Measurements from ENCODE around the gene GXYLT2.

The GXYLT2 gene

DNA sequence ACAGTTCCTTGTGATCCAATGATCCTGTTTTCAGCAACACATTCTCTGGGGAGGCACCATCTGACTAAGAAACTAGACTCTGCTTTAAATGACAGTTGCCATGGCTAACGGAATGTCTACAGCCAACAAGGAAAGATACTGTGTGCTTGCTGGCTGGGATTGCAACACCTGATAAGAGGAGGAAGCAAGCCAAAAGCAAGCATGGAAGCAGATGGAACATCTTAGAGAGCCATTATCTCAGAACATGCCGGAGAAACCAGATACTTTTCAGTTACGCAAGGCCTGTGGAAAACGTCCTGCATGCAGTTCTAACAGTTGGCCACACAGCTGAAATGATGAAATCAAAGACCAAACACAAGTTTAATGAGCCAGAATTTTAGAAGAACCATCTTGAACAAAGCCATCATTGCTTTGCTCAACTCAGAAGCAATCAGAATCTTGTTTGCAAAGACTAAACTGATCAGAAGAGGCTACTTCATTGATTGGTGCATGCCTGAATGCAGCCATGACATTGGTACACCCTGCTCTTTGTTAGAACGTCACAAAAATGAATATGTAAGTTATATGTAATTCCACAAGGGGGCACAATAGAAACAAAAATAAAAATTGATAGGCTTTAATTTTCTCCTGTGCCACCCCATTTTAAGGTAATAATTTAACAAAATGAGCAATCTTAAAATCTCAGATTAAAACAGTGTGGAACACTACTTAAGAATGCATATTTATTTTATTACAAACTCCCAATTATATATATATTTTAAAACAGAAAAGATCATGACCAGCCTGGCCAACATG is 50.8 kb downstream of the GXYLT2 start:
- DNase-seq = peak in 3 of 5 experiments; percentile 6 to 71 (median 37)

DNA sequence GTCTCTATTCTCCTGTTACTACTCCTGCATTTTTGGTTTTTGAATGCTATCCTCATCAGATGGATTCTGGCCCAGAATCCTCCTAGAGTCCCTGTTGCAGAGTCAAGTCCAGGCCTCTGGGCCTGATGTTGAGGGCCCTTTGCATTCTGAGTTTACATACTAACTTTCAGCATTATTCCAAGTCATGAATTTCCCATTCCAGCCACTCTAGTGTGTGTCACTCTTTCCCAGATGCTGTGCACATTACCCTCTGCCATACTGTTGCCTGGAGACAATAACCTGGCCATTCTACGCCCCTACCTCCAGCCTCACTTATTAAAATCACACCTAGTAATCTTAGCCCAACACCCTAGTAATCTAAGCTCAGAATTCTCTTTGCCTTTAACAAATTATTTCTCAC is 53.4 kb downstream of the GXYLT2 start:
- DNase-seq = no peak

DNA sequence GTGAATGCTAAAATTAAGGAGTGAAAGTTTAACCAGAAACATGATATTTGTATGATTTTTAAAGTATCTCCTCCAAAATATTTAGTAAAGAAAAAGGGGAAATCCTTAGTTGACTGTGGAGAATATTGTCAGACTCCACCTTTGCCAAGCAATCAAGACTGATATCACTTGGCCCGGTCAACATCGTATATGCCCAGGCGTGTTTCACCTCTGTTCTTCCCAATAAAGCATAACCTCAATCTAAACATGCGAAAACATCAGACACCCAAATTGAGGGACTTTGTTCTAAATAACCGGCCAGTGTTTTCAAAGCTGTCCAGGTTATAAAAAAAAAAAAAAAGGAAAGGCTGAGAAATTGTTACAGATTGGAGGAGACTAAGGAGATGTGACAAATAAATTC is 54.6 kb downstream of the GXYLT2 start:
- no peak for DNase-seq

DNA sequence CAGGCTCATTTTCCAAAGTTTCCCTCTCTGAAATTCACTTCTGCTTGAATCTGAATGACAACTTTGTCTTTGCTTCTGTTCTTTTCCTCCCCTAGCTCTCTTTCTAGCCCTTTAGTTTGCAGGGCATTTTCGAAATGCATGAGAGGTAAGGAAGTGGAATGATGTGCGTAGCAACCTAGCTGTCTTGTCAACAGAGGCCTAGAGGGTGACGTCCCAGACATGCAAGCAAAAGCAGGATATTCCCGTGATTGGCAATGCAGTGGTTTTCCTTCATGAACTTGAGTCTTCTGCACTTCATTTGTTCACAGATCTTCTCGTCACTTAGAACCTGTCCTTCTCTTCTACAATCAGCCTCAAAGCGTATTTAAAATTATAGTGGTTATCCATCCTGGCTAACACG is 56.9 kb downstream of the GXYLT2 start:
- no peak for DNase-seq

DNA sequence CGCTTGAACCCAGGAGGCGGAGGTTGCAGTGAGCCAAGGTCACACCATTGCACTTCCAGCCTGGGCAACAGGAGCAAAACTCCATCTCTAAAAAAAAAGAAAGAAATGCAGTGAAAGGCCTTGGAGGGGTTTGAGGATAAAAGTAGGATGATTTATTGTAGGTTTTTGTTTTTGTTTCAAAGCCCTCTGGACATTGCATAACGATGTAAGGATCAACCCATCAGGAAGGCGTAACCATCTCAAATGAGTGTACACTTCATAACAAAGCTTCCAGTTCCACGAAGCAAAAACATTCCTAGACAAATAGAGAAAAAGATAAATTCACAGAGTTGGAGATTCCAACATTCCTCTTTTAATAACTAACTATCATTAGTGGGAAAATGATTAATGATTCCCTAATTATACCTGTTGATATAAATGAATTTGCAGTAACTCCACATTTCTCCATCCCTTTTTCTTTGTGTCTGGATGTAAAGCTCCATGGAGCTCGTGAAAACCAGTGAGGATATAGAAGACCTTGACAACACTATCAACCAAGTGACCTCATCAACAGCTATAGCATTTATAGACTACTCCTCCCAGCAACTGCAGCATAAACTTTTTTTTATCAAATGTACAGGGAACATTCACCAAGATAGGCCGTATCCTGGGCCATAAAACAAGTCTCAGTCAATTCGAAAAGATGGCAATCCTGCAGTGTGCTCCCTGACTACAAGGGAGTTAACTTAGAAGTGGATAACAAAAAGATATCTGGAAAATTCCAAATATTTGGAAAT is 60.1 kb downstream of the GXYLT2 start:
- DNase-seq = no peak

DNA sequence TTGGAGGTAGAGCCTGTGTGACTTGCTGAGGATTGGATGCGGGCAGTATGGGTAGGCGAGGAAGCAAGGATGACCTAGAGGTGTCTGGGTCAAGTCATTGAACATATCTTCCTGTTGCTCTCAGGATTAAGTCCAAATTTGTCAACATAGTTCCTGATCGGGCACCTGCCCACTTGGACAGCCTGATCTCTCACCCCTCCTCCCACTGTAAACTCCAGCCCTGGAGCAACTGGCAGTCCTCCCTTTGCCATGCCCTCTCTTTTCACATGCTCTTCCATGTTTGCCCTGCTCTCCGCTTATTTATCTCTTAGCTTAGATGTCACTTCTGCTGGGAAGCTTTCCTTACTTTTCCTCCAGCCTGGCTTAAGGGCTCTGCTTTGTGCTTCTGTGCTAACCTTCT is 61.2 kb downstream of the GXYLT2 start:
- no peak for DNase-seq

DNA sequence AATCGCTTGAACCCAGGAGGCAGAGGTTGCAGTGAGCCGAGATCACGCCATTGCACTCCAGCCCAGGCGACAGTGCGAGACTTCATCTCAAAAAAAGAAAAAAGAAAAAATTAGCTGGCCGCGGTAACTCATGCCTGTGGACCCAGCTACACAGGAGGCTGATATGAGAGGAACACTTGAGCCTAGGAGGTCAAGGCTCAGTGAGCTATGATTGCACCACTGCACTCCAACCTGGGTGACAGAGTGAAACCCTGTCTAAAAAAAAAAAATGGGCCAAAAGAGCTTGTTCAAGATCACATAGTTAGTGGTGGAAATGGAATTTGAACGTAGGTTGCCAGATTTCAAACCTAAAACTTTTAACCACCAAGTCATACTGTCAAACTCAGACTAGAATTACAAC is 62.5 kb downstream of the GXYLT2 start:
- DNase-seq = no peak

DNA sequence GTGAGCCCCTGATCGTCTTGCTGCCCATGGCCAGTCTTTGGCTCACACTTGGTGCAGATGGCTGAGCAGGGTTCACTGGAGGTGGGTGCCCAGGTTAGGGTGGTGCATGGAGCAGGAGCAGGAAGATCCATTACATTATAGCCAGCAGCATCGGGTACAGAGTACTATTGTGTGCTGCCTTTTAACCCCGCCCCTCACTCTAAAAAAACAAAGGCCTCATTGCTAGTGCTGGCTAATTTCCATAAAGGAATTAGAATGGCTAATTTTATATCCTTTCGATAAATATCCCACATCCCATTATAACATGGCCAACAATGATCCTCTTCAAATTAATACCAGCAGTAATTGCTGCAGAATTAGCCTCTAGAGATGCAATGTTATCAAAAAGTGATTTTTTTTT is 63.0 kb downstream of the GXYLT2 start:
- DNase-seq = no peak

DNA sequence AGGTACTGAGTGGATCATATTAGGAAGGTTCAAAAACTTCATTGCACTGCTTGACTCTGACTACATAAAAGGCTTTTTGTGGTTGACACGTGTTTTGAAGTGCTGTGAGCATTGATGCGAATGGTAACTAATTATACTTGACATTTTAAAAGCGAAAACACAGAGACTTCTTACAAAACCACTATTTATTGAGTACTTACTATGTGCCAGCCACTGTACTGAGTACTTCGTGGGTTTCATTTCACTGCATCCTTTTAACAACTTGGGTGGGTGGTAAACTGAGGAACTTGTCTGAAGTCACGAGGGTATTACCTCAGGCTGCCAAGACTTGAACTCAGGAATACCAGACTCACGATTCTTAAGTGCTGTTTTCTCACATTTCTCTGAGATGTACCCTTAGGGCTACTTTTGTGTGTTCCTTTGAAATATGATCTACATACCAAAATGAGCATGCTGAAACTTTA is 63.4 kb downstream of the GXYLT2 start:
- DNase-seq = peak in 1 of 5 experiments; percentile 47

DNA sequence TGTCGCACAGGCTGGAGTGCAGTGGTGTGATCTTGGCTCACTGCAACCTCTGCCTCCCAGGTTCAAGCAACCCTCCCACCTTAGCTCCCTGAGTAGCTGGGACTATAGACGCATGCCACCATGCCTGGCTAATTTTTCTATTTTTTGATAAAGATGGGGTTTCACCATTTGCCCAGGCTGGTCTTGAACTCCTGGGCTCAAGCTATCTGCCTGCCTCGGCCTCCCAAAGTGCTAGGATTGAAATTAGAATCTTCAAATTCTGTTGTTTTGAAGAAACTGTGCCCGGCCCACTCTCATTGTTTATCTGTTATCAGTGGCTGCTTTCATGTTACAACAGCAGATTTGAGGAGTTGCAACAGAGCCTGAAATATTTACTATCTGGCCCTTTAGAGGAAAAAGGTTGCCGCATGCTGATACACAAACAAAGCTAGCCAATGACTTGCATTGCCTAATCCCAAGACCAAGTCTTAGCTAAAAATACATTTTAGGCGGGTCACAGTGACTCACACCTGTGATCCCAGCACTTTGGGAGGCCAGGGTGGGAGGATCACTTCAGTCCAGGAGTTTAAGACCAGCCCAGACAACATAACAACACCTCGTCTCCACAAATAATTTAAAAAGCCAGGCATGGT is 65.6 kb downstream of the GXYLT2 start:
- no peak for DNase-seq

DNA sequence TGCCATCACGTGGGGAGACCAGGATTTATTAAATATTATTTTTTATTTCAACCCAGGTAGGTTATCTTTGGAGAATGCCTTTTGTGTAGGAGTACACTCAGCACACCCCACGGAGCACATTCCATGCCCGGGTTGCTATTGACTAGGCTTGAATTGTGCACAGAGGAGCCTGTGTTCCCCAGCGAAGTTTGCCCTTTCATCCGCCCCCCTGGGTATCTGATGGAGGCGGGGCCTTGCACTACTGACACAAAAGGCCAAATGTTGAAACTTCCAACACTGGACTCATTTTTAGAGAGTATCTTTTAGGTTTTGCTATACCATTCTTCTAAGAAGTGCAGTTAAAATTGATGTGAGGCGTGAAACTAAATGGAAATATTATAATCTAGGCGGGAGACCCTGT is 69.5 kb downstream of the GXYLT2 start:
- DNase-seq = no peak

DNA sequence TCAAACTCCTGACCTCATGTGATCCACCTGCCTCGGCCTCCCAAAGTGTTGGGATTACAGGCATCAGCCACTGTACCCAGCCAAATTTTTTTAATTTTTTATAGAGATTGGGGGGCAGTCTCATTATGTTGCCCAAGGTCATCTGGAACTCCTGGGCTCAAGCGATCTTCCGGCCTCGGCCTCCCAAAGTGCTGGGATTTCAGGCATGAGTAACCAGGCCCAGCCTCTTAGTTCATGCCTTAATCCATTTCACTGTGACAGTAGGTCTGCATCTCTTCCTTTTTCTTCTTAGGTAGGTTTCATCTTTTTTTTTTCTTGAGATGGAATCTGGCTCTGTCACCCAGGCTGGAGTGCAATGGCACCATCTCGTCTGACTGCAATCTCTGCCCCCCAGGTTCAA is 71.5 kb downstream of the GXYLT2 start:
- DNase-seq = no peak

DNA sequence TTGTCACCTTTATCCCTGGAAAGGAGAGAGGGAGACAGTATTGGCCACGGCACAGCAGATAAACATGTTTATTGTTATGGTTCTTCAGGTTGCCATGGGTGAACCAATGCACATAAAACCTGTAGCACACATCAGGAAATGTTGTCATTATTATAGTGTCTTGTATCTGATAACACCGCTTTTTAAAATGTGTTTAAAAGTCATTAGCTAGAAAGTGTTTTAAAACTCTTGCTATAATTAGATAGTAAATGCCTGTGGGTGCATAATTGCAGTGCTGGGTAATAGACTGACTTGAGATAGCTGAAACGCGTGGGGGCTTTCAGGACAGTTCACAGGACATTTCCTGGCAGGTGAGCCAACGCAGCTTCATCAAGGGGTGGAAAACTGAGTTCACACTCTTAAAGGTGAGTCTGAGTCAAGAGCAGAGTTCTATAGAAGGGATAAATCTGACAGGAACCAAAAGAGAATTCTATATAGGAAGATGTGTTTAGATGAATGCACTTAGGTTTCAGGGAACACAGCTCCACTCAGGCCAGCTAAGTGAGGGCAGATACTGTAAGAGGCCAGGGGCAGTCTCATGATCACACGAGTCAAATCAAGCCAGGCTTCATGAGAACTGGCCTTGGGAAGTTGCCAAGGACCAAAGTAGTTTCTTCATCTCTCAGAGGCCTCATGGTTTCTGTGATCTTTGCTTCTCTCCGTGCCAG is 73.1 kb downstream of the GXYLT2 start:
- peak in 2 of 5 experiments; percentile 13 to 48 for DNase-seq

DNA sequence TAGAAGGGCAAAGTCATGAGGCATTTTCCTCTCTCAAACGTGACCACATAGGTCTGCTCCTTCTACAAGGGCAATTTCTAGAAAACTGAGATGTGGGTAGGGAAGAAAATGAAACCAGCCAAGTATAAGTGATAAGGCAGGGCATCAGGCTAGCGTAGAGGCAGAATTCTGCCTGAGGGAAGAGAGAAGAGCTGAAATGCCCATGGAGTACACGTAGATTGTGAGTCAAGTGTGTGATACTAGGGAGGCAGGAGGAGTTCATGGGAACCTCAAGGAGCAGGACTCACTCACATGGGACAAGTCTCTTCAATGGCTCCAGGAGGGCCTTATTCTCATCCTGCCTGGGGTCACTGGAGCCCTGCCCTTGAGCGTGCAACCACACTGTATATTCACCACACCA is 73.9 kb downstream of the GXYLT2 start:
- peak in 1 of 5 experiments; percentile 30 for DNase-seq

DNA sequence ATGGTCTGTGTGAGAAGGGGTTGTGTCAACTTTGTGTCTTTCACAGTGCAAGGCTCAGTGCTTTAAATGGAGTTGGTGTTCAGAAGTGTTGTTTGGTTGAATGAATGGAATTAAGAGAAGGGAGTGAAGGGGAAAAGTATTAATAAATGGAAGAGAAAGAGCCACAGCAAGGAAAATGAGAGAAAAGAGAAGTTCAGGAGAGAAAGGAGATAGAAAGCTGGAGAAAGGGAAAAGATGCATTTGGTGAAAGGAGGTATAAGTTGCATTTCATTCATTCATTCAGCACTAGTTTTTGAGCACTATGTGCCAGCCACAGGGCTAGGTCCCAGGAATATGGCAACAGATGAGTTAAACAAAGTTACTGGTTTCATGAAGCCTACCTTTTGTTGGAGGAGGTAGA is 74.5 kb downstream of the GXYLT2 start:
- no peak for DNase-seq

DNA sequence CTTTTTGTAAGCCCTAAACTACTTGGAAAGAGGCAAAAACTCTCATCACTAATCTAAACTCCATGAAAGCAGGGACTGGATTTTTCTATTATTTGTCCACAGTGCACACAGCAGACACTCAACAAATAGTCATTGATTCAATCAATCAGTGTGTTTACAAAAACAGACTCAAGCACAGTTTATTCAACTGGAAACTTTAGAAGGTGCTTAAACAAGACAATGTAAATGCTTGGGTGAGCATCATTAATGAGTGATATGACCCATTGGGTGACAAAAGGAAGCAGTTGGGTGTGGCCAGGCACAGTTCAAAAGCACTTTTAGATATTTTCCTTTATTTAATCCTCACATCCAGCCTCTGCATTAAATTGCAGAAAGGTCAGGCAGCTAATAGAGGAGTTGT is 76.8 kb downstream of the GXYLT2 start:
- DNase-seq = no peak

DNA sequence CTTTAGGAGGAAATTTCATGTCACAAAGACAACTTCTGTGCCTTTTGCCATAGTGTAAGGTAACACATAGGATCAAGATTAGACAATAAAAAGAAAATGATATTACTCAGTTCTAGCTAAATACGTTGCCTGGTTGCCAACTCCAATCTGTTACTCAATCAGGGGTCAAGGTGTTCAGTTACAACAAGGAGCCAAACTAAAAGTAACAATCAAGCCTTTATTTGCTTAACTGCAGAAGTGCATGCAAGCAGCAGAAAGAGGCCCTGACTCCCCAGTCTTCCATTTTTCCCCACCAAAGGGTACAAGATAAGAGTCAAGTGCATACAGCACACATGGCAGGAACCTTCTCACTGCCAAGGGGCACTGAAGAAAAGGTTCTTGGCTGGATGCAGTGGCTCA is 80.4 kb downstream of the GXYLT2 start:
- no peak for DNase-seq

DNA sequence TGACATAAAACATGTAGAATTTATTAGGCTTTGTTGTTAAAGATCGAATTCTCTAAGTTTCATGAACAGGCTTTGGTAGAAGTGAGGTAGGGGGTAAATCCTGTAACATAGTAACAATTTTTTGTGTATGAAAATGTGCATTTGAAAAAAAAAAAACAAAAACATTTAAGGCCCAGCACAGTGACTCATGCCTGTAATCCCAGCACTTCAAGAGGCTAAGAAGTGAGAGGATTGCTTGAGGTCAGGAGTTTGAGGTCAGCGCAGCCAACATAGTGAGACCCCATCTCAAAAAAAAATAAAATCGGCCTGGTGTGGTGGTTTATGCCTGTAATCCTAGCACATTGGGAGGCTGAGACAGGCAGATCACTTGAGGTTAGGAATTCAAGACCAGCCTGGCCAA is 81.9 kb downstream of the GXYLT2 start:
- no peak for DNase-seq

DNA sequence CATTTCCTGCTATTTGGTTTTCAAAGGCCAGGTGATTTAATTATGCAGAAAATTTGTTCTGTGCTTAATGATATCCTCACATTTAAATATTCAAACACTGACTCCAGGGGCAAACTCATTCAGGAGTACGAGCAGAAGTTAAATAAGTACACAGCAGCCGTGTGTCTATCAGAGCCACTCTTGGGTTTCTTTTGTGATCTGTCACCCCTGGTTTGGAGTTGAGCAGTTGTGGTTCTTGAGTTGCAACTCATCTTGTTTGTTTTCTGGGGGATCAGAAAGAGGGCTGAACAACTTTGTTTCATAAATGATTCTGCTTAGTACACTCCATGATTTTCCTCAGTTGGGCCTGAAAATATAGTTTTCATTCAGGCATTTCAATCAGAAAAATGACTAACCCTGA is 83.1 kb downstream of the GXYLT2 start:
- DNase-seq = no peak

DNA sequence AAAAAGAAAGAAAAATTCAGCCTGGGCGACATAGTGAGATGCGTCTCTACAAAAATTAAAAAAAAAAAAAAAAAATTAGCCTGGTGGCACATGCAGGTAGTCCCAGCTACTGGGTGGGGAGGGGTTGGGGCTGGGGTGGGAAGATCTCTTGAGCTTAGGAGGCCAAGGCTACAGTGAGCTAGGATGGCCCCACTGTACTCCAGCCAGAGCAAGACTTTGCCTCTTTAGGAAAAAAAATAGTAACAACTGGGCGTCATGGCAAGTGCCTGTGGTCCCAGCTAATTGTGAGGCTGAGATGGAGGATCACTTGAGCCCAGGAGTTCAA is 84.8 kb downstream of the GXYLT2 start:
- no peak for DNase-seq

DNA sequence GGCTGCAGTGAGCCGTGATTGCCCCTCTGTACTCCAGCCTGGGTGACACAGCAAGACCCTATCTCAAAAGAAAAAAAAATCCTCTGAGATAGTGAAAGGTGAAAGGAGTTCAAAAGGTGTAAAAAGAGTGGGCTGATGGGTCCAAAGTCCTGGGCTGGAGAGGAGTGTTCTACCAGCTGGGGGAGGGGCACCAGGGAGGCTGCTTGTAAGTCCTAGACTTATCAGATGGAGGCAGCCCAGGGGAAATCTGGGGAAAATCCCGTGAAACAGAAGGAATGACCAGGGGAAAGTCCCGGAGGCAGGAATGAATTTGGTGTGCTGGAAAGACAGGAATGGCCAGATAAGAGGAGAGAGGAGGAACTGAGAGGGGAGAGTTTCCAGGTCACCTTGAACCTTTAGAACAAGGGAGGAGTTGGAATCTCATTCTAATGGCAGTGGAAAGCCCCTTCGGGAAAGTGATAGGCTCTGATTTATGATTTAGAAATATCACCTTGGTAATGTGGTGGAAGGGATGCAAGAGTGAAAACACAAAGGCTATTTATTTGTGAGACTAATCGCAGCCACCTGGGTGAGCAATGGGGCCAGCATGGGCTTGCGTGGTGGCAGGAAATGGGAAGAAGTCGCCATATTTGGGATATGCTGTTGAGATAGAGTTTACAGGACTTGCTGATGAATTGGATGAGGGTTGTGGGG is 85.3 kb downstream of the GXYLT2 start:
- DNase-seq = no peak

DNA sequence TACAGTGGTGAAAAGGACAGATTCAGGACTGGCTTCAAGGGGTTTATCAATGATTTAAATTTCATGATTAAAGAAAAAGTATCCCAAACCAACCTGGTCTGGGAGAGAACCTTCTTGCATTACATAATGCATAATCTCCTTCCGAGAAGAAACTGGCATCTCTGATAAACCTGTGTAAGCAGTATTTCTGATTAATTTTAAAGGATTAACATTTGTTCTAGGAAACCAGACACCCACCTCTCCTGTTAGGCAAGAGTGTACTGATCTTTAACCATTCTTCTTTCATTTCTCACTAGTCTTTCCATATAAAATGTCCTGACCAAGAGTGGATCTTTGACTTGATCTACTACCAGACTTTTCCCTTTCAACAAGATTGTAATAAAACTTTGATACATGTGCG is 85.9 kb downstream of the GXYLT2 start:
- DNase-seq = no peak

DNA sequence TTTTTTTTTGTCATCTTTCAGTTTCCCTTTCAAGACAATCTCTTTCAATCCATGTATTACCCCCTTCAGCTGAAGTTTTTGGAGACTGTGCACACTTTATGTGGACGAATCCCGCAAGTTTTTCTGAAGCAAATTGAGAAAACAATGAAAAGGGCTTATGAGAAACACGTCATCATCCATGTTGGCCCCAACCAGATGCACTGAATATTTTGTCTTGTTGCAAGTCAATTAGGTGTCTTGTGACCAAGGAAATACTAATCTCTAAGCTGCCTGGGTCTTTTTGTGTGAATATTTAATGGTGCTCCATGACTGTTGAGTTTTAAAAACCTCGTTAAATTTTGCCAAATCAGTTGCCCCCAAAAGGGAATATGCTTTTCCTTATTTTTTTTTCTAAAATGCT is 87.1 kb downstream of the GXYLT2 start:
- no peak for DNase-seq
